ENCODE results near the gene STX10. TPM values are rescaled to one million over a fixed set of nuclear protein-coding genes. Genes with fewer than 3 reads are reported as not detected.
A peak's percentile ranks its signal among the peaks of the same experiment; 100 is the strongest.
"Not testable (repeated sequence)": the region's sequence is repeated elsewhere in the genome, so short reads cannot be mapped to it uniquely, and the experiment has no call there.

STX10 gene
- total RNA-seq, 1 experiment from 2014 or later: 56.9 TPM

DNA sequence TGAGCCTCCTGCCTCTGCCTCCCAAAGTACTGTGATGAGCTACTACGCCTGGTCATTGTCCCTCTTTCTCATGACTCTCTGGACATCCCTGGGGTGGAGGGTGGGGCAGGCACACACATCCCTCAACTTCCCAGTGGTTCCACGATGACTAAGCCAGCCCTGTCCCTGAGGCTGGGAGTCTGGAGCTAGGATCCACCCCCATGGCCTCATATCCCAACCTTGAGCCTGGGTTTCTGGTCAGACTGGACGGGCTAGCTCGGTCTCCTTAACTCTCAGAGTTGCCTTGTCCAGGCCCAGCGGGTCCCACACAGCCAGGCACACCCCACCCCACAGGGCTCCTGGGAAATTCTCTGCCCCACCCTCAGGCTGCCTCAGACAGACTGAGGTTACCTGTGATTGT, 19.6 kb upstream of the STX10 start:
- ATAC-seq (no peak), DNase-seq (ENCODE audit: low spot score) (no peak)
- no peaks in the 10 kb centered on the region for H3K9me3 Mint-ChIP-seq
- H3K4me3 Mint-ChIP-seq: no peak overlapping the region
- H3K4me1 Mint-ChIP-seq: peaks cover 62% of the 10 kb centered on the region
- CTCF ChIA-PET: interaction anchor here (0.8 to 2.8 kb wide), 4 partner anchors 12 to 69 kb away, joined by 3 to 11 read pairs (median 4); partner anchors contain the start of genes IER2 and STX10
- POLR2A ChIA-PET: interaction anchor here (0.9 kb wide), 1 partner anchor 17 kb away, joined by 3 read pairs; no protein-coding TSS in a partner anchor
- TF ChIP-seq ATF1 (CRISPR knock-in tag; IDR thresholded peaks at IDR 0.05) (no peak), OVOL2 (CRISPR knock-in tag; IDR thresholded peaks at IDR 0.05; ENCODE audit: borderline replicate concordance) (no peak), ZNF219 (CRISPR knock-in tag; IDR thresholded peaks at IDR 0.05; ENCODE audit: borderline replicate concordance) (no peak), ESRRA (CRISPR knock-in tag; IDR thresholded peaks at IDR 0.05; ENCODE audit: borderline replicate concordance) (no peak), ZNF416 (CRISPR knock-in tag; IDR thresholded peaks at IDR 0.05) (no peak), ZNF263 (CRISPR knock-in tag; IDR thresholded peaks at IDR 0.05; ENCODE audit: low read depth) (no peak), USF2 (CRISPR knock-in tag; IDR thresholded peaks at IDR 0.05) (no peak), FOXP4 (CRISPR knock-in tag; IDR thresholded peaks at IDR 0.05) (no peak), ZNF232 (CRISPR knock-in tag; IDR thresholded peaks at IDR 0.05) (no peak), CBFB (CRISPR knock-in tag; IDR thresholded peaks at IDR 0.05; ENCODE audit: low read depth) (no peak), FOXK1 (CRISPR knock-in tag; IDR thresholded peaks at IDR 0.05) (no peak), SMAD3 (CRISPR knock-in tag; IDR thresholded peaks at IDR 0.05; ENCODE audit: borderline replicate concordance) (no peak), ATF6 (CRISPR knock-in tag; IDR thresholded peaks at IDR 0.05) (no peak)
- TF ChIP-seq, protein P1, sequence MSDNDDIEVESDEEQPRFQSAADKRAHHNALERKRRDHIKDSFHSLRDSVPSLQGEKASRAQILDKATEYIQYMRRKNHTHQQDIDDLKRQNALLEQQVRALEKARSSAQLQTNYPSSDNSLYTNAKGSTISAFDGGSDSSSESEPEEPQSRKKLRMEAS (CRISPR knock-in tag; IDR thresholded peaks at IDR 0.05): no peak
- TF ChIP-seq, protein P2, sequence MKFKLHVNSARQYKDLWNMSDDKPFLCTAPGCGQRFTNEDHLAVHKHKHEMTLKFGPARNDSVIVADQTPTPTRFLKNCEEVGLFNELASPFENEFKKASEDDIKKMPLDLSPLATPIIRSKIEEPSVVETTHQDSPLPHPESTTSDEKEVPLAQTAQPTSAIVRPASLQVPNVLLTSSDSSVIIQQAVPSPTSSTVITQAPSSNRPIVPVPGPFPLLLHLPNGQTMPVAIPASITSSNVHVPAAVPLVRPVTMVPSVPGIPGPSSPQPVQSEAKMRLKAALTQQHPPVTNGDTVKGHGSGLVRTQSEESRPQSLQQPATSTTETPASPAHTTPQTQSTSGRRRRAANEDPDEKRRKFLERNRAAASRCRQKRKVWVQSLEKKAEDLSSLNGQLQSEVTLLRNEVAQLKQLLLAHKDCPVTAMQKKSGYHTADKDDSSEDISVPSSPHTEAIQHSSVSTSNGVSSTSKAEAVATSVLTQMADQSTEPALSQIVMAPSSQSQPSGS (CRISPR knock-in tag; IDR thresholded peaks at IDR 0.05; ENCODE audit: borderline replicate concordance, low read depth): no peak
- H3K27ac Mint-ChIP-seq: peak overlapping the region; percentile 70
- no peaks in the 10 kb centered on the region for H3K27me3 Mint-ChIP-seq (ENCODE audit: low read depth)
- peaks cover 4% of the 10 kb centered on the region for H3K36me3 Mint-ChIP-seq

DNA sequence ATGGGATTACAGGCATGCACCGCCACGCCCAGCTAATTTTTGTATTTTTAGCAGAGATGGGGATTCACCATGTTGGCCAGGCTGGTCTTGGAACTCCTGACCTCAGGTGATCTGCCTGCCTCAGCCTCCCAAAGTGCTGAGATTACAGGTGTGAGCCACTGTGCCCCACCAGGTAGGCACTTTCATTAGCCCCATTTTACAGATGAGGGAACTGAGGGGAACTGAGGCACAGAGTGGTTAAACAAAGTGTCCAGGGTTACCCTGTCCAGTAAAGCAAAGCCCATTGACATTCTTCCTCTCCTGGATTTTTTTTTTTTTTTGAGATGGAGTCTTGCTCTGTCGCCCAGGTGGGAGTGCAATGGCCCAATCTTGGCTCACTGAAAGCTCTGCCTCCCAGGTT, 16.0 kb upstream of the STX10 start:
- Mint-ChIP-seq H3K4me1 (peaks cover 70% of the 10 kb centered on the region), H3K27ac (peak overlapping the region; percentile 100)
- DNase-seq (ENCODE audit: low spot score); H3K4me3 Mint-ChIP-seq; H3K9me3 Mint-ChIP-seq; H3K27me3 Mint-ChIP-seq (ENCODE audit: low read depth); ATAC-seq; H3K36me3 Mint-ChIP-seq: not testable (repeated sequence)
- CTCF ChIA-PET: interaction anchor here (0.6 to 2.9 kb wide), 2 partner anchors 29 to 68 kb away, joined by 5 to 37 read pairs; no protein-coding TSS in a partner anchor
- POLR2A ChIA-PET: interaction anchor here (8.6 kb wide), 1 partner anchor 12 kb away, joined by 167 read pairs; no protein-coding TSS in a partner anchor

Data from WTC11 (cell line).